Activated naive CD4-positive, alpha-beta T cell treated with Interleukin-2 at 50 U/mL for 16 hours (primary cell): ENCODE data around the gene ULBP2.
"Not testable (repeated sequence)": the region's sequence is repeated elsewhere in the genome, so short reads cannot be mapped to it uniquely, and the experiment has no call there.

Experiments used
- DNase-seq: peaks from one replicate; pipeline ENCODE4 v3.0.0-alpha.2; 2020

ULBP2 gene

DNA sequence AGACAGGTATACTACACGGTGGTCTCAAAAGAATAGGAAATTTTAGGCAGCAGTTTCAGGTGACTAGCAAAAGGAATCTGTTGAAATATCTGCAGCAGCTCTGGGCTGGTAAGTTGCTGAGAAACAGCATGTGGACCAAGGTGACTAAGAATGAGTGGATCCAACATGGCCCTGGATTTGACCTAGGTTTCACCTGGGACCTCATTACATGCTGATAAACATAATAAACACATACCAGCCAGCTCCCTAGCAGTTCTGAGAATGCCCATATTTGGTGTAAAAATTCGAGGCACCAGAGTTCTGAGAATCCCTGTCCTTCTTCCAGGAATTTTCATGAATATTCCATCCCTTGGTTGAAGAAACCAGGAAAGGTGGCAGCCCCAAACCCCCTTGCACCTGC, 11.6 kb downstream of the ULBP2 start:
- DNase-seq = not testable (repeated sequence)

GRCh38 chr6:149953934-149954327, 12.1 kb downstream of the ULBP2 start:
- not testable (repeated sequence) for DNase-seq

GRCh38 chr6:149954328-149954983, 12.6 kb downstream of the ULBP2 start:
- DNase-seq = not testable (repeated sequence)

DNA sequence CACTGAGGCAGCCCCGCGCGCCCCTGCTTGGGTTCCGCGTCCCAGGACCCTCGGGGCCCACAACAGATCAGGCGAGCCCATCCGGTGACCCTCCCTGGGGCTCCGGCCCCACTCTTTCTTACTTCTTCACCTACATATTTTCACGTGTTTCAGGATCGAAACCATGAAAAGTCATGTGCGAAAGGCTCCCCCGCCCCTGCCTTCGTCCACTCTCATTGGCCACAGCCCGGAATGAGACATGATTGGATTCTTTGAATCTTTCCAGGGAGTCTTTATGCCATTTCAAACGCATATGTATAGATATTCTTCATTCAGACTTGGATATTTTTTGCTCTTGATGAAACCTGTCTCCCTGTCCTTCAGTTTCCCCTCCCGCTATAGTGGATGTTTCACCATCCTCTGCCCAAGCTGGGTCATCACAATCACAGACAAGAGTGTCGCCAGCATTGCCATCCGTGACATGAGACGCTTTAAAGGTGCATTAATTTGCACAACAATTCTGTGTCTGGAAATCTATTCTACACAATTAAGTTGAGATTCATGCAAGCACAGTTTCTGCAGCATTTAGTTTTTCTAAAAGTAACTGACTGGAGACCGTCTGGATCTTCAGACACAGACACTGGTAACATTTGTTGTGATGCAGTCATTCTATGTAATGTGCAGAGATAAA, 13.3 kb downstream of the ULBP2 start:
- not testable (repeated sequence) for DNase-seq

DNA sequence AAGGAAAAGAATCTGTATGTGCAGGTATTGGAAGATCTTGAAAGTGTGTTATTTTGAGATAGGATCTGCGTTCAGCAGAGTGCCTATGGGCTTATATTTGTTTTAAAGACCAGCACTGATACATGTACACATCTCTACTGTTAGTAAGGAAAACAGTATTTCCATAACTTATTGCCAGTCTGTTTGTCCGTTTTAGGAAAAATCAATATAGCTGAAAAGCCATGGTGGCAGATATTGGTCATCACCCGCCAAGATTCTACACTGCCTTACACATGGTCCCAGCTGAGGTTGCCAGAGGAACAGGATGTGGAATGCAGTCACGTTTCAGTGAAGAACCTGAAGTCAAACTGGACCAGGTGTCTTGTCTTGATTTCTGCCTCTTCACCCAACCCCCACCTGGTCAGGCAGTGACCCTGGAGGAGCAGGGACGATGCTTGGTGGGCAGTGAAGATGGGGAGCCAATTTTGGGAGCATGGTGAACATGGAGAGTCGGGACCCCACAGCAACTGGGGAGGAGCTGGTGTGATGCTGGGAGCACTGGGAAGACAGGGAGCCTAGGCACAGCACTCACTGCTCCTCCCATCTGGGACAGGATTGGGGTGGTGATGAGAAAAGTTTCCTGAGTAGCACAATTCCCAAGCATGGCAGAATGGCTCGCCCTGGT, 14.0 kb downstream of the ULBP2 start:
- DNase-seq = not testable (repeated sequence)

GRCh38 chr6:149958124-149958523, 16.3 kb downstream of the ULBP2 start:
- not testable (repeated sequence) for DNase-seq

- not testable (repeated sequence) for DNase-seq
Measured at GRCh38 chr6:149959806-149960205, 18.0 kb downstream of the ULBP2 start.

GRCh38 chr6:149960488-149960887, 18.7 kb downstream of the ULBP2 start:
- no peak for DNase-seq

- DNase-seq = peak; percentile 36
Measured at GRCh38 chr6:149961728-149962425, 20.1 kb downstream of the ULBP2 start.

DNA sequence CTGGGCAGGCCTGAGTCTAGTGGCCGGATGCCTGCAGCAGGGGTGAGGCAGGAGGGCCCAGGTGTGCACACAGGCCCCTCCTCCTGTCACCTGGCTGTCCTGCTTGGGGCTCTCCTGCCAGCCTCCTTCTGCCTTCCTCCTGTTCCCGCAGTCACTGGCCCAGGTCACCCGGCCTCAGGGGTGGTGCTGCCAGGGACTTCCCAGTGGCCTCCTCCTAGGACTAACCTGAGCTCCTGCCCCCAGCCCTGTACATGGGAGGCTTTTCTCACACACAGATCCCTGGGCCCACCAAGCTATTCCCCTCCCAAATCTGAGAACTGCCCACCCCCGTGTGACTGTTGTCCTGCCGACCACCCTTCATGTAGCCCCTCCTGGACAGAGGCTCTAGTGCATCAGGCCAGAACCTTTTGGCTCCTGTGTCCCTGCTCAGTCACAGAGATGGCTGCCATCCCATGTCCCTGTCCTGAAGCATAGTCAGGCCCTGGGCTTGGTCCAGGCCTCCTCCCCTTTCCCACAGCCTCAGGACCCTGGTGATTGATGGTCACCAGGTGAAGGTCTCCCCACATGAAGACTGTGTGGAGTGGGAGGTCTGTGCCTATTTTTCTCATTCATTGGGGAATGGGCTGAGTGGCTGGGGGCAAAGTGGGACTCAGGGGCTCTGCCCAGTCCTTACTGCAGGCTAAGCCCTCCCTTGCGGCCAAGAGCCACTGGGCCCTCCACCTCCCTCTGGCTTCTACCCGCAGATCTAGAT, 20.8 kb downstream of the ULBP2 start:
- DNase-seq = no peak

- DNase-seq = peak; percentile 58
Measured at GRCh38 chr6:149963212-149963461, 21.3 kb downstream of the ULBP2 start.

- peak; percentile 87 for DNase-seq
Measured at GRCh38 chr6:149963462-149964307, 21.9 kb downstream of the ULBP2 start, which contains the start of gene ULBP1. TSS of gene ULBP1 (plus strand) at chr6:149963943. CDS start at chr6:149964050, 107 bp downstream.

GRCh38 chr6:149964308-149965193, 22.7 kb downstream of the ULBP2 start:
- peak; percentile 36 for DNase-seq

GRCh38 chr6:149965194-149966020, 23.6 kb downstream of the ULBP2 start:
- peak; percentile 29 for DNase-seq

DNA sequence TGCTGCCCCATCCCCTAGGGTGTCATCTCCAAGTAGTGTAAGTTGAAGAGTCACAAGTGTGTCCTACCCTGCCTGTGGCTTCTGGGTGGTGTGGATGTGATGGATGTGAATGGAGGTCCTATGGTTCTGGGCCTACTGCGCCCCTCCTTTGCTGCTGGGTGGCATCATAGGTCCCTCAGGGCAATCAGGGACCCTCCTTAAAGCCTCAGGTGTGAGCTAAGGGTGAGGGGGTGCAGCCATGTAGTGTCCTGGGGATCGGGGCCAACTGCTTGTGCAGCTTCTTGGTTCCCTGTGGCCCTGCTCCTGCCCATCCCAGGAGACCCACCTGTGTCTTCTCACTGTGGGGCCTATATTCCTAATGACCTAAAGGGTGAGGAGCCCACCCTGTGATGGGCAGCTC, 24.5 kb downstream of the ULBP2 start:
- not testable (repeated sequence) for DNase-seq

DNA sequence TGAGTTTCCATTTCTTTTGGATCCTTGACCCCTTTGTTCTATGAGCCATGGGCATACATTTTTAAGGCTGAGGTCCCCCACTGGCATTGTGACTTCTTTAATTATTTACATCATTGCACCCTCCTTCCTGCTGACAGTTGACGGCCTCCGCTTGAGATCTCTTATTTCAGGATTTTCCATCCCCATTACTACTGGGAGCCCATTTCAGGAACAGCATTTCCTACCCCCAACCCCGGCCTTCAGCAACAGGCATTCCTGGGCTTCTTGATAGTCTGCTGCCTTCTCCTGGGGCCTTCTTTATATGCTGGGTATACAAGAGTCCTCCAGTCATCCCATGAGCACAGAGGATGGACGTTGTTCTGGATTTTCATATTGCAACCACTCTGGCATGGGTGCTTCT, 25.8 kb downstream of the ULBP2 start:
- no peak for DNase-seq

DNA sequence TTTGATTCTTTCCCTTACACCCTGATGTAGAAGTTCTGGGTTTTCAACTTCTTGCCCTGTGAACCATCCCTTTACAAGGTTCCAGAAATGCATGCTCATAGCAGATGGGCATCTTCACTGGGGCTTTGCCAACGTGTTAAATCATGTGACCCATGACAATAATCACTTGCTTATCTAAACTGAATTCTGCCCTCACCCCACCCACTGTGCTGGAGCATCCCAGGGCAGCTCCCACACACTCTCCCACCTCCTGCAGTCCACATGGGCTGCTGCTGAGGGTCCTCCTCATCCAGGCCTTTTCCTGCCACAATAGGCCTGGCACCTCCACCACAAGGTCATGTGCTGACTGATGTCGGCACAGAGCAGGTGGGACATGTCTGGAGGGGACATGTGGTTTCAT, 26.2 kb downstream of the ULBP2 start:
- DNase-seq = not testable (repeated sequence)

DNA sequence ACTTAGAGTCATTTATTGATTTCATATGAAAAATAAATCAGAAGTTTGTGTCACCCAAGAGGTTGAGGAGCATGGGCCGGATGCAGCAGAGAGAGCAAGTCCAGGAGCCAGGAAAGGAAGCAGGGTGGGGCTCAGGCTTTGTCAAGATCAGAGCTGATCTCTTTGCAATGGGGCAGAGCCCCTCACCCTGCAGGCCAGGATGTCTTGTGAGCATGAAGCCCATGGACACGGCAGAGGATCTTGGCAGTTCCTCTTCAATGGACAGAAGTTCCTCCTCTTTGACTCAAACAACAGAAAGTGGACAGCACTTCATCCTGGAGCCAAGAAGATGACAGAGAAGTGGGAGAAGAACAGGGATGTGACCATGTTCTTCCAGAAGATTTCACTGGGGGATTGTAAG, 27.1 kb downstream of the ULBP2 start:
- DNase-seq = not testable (repeated sequence)

DNA sequence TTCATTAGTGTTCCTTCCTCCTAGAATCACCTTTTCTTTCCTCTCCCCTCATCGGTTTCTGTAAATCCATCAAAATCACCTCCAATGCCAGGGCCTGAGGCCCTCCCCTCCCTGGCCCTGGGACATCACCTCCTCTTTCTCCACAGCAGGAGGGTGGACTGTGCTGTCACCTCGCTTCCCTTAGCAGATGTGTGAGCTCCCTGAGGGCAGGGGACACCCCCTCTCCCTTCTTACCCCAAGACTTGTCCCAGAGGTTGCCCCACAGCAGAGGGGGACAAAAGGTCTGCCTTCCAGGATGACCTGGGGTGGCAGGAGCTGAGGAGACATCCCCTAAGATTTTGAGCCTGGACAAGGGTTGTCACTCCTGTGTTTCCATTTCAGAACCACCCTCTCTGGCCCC, 27.8 kb downstream of the ULBP2 start:
- no peak for DNase-seq

DNA sequence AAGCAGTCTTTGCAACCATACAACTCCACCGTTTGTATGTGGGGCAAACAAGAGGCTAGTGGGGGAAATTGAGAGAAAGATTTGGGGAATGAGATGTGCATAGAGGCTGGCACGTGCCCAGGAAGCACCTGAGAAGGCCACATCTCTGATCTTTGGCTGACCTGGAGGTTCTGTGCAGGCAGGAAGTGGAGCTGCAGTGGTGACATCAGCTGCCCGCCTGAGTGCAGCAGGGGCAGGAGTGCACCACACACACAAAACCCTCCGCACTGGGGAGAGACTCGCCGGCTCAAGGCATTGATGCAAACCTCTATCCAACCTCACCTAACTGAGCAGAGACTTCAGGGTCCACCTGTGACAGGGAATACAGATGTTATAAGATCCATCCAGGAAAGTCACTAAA, 32.6 kb downstream of the ULBP2 start:
- not testable (repeated sequence) for DNase-seq
